ENCODE results near the gene CBX6.

GRCh38 chr22:38832005-38832978 is 39.7 kb downstream of the CBX6 start:
- TF ChIP-seq REST (IDR thresholded peaks at IDR 0.05; ENCODE audit: low read depth, low read length) (no peak), BHLHE40 (IDR thresholded peaks at IDR 0.05; ENCODE audit: borderline replicate concordance in 1 of 2, low read depth in 2 of 2, low read length in 1 of 2) (no peak), CTCF (IDR thresholded peaks at IDR 0.05 in 2 of 3, conservative IDR thresholded peaks at IDR 0.05 in 1 of 3; ENCODE audit: control insufficient read depth in 2 of 3, extremely low read depth in 1 of 3, insufficient read depth in 1 of 3, low read depth in 3 of 3, low read length in 3 of 3) (no peak), BCLAF1 (IDR thresholded peaks at IDR 0.05) (no peak), SIX5 (IDR thresholded peaks at IDR 0.05; ENCODE audit: low read depth, low read length, severe bottlenecking) (no peak), CHD2 (IDR thresholded peaks at IDR 0.05; ENCODE audit: borderline replicate concordance, low read depth, low read length) (no peak), MXI1 (IDR thresholded peaks at IDR 0.05; ENCODE audit: low read depth, low read length) (no peak), RAD21 (IDR thresholded peaks at IDR 0.05; ENCODE audit: insufficient read depth, low read depth, low read length) (no peak)
